Measurements from ENCODE around the gene ZCCHC10. TPM values are rescaled to one million over a fixed set of nuclear protein-coding genes. Genes with fewer than 3 reads are reported as not detected.

The ZCCHC10 gene
- total RNA-seq, 6 donors from 2014 or later = 5.7 to 21.3 (median 12.4) TPM

GRCh38 chr5:133065471-133065870 lies 39.1 kb upstream of the ZCCHC10 start:
- TF ChIP-seq POLR2AphosphoS5 (IDR thresholded peaks at IDR 0.05) (no peak), CTCF (IDR thresholded peaks at IDR 0.05) (no peak), POLR2A (IDR thresholded peaks at IDR 0.05) (no peak), EP300 (IDR thresholded peaks at IDR 0.05) (no peak)
- DNase-seq (no peak), ATAC-seq (ENCODE audit: low FRiP score in 2 of 2) (no peak)
- Histone ChIP-seq H3K27ac (no peak overlapping the region), H3K36me3 (peaks cover 10 to 44% (median 34%) of the 10 kb centered on the region in 4 donors), H3K4me3 (no peak overlapping the region), H3K27me3 (no peaks in the 10 kb centered on the region), H3K4me1 (peaks cover 3 to 26% (median 7%) of the 10 kb centered on the region in 4 donors), H3K9me3 (no peaks in the 10 kb centered on the region)
- WGBS, 2 donors = 75 to 78% methylated on average over 1 of the region's 1 CpG

- 82 to 88% methylated on average over 10 of the region's 10 CpGs for WGBS, 2 donors
- peaks cover 6 to 29% (median 20%) of the 10 kb centered on the region in 4 donors for H3K36me3 ChIP-seq
- H3K4me1 ChIP-seq = peaks cover 3 to 26% (median 7%) of the 10 kb centered on the region in 4 donors
- H3K27ac ChIP-seq = no peak overlapping the region
- DNase-seq = no peak
- H3K27me3 ChIP-seq = no peaks in the 10 kb centered on the region
- H3K4me3 ChIP-seq = no peak overlapping the region
- TF ChIP-seq POLR2A (IDR thresholded peaks at IDR 0.05) = no peak
- no peak for TF ChIP-seq CTCF (IDR thresholded peaks at IDR 0.05)
- H3K9me3 ChIP-seq = no peaks in the 10 kb centered on the region
- ATAC-seq (ENCODE audit: low FRiP score in 2 of 2) = no peak
These were observed 37.6 kb upstream of the ZCCHC10 start for GRCh38 chr5:133063965-133064364.

- Histone ChIP-seq H3K27me3 (no peaks in the 10 kb centered on the region), H3K4me3 (no peak overlapping the region), H3K4me1 (peaks cover 8 to 37% (median 14%) of the 10 kb centered on the region in 4 donors), H3K9me3 (no peaks in the 10 kb centered on the region), H3K27ac (no peak overlapping the region), H3K36me3 (peaks cover 5 to 16% (median 10%) of the 10 kb centered on the region in 4 donors)
- DNase-seq (no peak), ATAC-seq (ENCODE audit: low FRiP score in 2 of 2) (no peak)
- TF ChIP-seq POLR2AphosphoS5 (IDR thresholded peaks at IDR 0.05) (no peak), CTCF (IDR thresholded peaks at IDR 0.05) (no peak), POLR2A (IDR thresholded peaks at IDR 0.05) (no peak), EP300 (IDR thresholded peaks at IDR 0.05) (no peak)
- WGBS, 2 donors = 48 to 54% methylated on average over 1 of the region's 1 CpG
These were observed 35.9 kb upstream of the ZCCHC10 start for GRCh38 chr5:133062276-133062675.

GRCh38 chr5:133059621-133060020 lies 33.3 kb upstream of the ZCCHC10 start:
- TF ChIP-seq EP300 (IDR thresholded peaks at IDR 0.05) = no peak
- TF ChIP-seq POLR2A (IDR thresholded peaks at IDR 0.05) = no peak
- no peak for TF ChIP-seq CTCF (IDR thresholded peaks at IDR 0.05)
- TF ChIP-seq POLR2AphosphoS5 (IDR thresholded peaks at IDR 0.05) = no peak
- Histone ChIP-seq H3K27me3 (no peaks in the 10 kb centered on the region), H3K4me1 (peaks cover 14 to 38% (median 19%) of the 10 kb centered on the region in 4 donors), H3K4me3 (no peak overlapping the region), H3K9me3 (no peaks in the 10 kb centered on the region), H3K36me3 (peaks cover 0 to 3% (median 0%) of the 10 kb centered on the region in 4 donors), H3K27ac (no peak overlapping the region)
- 85 to 88% methylated on average over 3 of the region's 3 CpGs for WGBS, 2 donors
- DNase-seq (no peak), ATAC-seq (ENCODE audit: low FRiP score in 2 of 2) (no peak)

GRCh38 chr5:133056891-133057290 lies 30.5 kb upstream of the ZCCHC10 start:
- DNase-seq = no peak
- no peak overlapping the region for H3K4me3 ChIP-seq
- peaks cover 22 to 32% (median 27%) of the 10 kb centered on the region in 4 donors for H3K4me1 ChIP-seq
- no peak overlapping the region for H3K27ac ChIP-seq
- no peaks in the 10 kb centered on the region for H3K9me3 ChIP-seq
- no peak for TF ChIP-seq POLR2A (IDR thresholded peaks at IDR 0.05)
- TF ChIP-seq CTCF (IDR thresholded peaks at IDR 0.05) = no peak
- TF ChIP-seq EP300 (IDR thresholded peaks at IDR 0.05) = no peak
- TF ChIP-seq POLR2AphosphoS5 (IDR thresholded peaks at IDR 0.05) = no peak
- ATAC-seq (ENCODE audit: low FRiP score in 2 of 2) = no peak
- no peaks in the 10 kb centered on the region for H3K27me3 ChIP-seq
- peaks cover 0 to 3% (median 0%) of the 10 kb centered on the region in 4 donors for H3K36me3 ChIP-seq
- WGBS, 2 donors = 80 to 94% methylated on average over 1 of the region's 1 CpG

Data from upper lobe of left lung (tissue), 6 donors.